ENCODE data around the gene ELOVL3.

ELOVL3 gene

DNA sequence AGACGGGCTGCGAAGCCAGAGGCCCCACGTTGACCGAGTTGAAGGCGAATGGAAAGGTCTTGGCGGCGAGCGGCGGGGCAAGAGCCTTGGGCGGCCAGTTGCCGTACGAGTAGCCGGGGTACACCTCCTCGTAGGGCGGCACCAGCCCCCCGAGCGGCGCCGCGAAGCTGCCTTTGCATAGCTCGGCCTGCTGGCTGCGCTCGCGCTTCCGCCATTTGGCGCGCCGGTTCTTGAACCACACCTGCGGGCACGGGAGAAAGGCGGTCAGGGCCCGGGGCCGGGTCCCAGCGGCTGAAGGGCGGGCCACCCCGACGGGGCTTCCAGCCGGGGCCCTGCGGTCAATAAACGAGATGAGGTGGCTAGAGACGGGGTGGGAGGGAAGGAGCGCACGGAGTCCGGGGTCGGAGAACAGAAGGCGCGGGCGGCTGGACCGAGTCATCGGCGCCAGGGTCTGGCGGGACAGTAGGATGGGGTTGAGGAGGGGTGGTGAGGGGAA is 4.8 kb downstream of the ELOVL3 start:
- DNase-seq (ENCODE audit: low read depth in 1 of 2, low spot score in 1 of 2) = peak in 1 of 2 experiments; percentile 30
- peak overlapping the region; percentile 41 for H3K4me3 ChIP-seq (replicated peaks; ENCODE audit: insufficient read depth, low read length)
- H3K27ac ChIP-seq (replicated peaks) = no peak overlapping the region
- H3K27me3 ChIP-seq (ENCODE audit: insufficient read depth, poor library complexity, severe bottlenecking) = peaks cover 14% of the 10 kb centered on the region
- no peak for TF ChIP-seq POLR2AphosphoS5 (IDR thresholded peaks at IDR 0.05; ENCODE audit: low read depth)

- TF ChIP-seq CTCF (IDR thresholded peaks at IDR 0.05; ENCODE audit: insufficient read depth, low read length) = peak; percentile 91
- no peak for TF ChIP-seq POLR2AphosphoS5 (IDR thresholded peaks at IDR 0.05; ENCODE audit: low read depth)
- no peak for TF ChIP-seq SPI1 (IDR thresholded peaks at IDR 0.05; ENCODE audit: borderline replicate concordance, low read depth)
- peak overlapping the region; percentile 41 for H3K4me3 ChIP-seq (replicated peaks; ENCODE audit: insufficient read depth, low read length)
- peak; percentile 50 to 76 for DNase-seq (ENCODE audit: low read depth in 1 of 2, low spot score in 1 of 2)
- H3K27ac ChIP-seq (replicated peaks) = no peak overlapping the region
- peaks cover 14% of the 10 kb centered on the region for H3K27me3 ChIP-seq (ENCODE audit: insufficient read depth, poor library complexity, severe bottlenecking)
Observed at GRCh38 chr10:102231357-102232318, 5.5 kb downstream of the ELOVL3 start.

DNA sequence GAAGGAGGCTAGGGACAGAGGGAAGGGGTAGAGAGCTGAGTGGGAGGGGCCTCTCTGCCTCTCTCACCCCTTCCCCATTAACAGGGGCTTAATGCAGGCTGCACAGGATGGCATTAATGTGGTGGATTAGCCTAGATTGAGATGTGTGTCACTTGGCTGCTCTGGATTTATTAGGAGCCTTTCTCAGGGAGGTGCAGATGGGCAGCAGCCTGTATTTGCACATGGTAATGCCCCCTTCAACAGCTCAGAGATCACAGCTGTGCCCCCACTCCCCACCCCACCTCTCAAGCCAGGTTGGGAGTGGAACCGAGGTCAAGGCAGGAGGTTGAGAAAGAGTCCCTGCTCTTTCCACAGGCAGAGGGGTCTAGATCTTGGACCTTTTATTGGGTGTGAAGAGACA is 7.9 kb downstream of the ELOVL3 start:
- peaks cover 14% of the 10 kb centered on the region for H3K27me3 ChIP-seq (ENCODE audit: insufficient read depth, poor library complexity, severe bottlenecking)
- H3K4me3 ChIP-seq (replicated peaks; ENCODE audit: insufficient read depth, low read length) = no peak overlapping the region
- TF ChIP-seq POLR2AphosphoS5 (IDR thresholded peaks at IDR 0.05; ENCODE audit: low read depth) (no peak), SPI1 (IDR thresholded peaks at IDR 0.05; ENCODE audit: borderline replicate concordance, low read depth) (no peak), CTCF (IDR thresholded peaks at IDR 0.05; ENCODE audit: insufficient read depth, low read length) (no peak), REST (IDR thresholded peaks at IDR 0.05; ENCODE audit: insufficient replicate concordance, low read depth) (no peak), GABPA (IDR thresholded peaks at IDR 0.05; ENCODE audit: low read depth) (no peak)
- no peak overlapping the region for H3K27ac ChIP-seq (replicated peaks)
- no peak for DNase-seq (ENCODE audit: low read depth in 1 of 2, low spot score in 1 of 2)

DNA sequence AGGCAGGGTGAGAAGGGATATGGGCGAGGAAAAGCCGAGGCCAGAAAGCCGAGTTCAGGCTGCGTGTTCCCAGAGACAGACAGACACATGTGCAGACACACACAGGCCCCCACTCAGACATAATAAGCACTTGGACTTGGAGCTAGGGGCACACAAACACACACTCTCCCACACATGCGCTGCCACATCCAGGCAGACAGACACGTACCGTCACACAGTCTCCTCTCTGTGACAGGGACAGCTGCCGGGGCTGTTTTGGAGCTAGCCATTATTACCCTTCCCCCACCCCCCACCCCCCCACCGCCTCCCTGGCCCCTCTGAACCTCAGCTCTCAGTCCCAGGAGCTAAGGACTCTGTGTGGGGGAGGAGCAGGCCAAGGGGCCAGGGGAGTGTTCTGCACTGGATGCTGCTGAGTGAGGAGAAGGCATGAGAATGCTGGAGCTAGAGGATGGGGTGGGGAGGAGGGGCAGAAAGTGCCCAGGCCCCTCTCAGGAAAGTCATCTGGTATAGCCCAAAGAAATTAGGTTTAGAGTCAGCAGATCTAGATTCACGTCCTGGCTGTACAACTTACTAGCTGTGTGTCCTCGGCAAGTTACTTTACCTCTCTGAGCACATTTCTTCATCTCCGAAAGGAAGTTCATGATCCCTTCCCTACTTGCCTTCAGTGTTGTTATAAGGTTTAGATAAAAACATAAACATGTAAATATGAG is 8.9 kb downstream of the ELOVL3 start:
- Histone ChIP-seq H3K4me3 (replicated peaks; ENCODE audit: insufficient read depth, low read length) (no peak overlapping the region), H3K27ac (replicated peaks) (no peak overlapping the region), H3K27me3 (ENCODE audit: insufficient read depth, poor library complexity, severe bottlenecking) (peaks cover 21% of the 10 kb centered on the region)
- DNase-seq (ENCODE audit: low read depth in 1 of 2, low spot score in 1 of 2) = no peak
- TF ChIP-seq CTCF (IDR thresholded peaks at IDR 0.05; ENCODE audit: insufficient read depth, low read length) (no peak), POLR2AphosphoS5 (IDR thresholded peaks at IDR 0.05; ENCODE audit: low read depth) (no peak), SPI1 (IDR thresholded peaks at IDR 0.05; ENCODE audit: borderline replicate concordance, low read depth) (no peak), GABPA (IDR thresholded peaks at IDR 0.05; ENCODE audit: low read depth) (no peak), REST (IDR thresholded peaks at IDR 0.05; ENCODE audit: insufficient replicate concordance, low read depth) (no peak)
